HepG2 (cell line): ENCODE data around the gene PNLIPRP1. TPM values are rescaled to one million over a fixed set of nuclear protein-coding genes. Genes with fewer than 3 reads are reported as not detected.

Experiments used
- AKNA ChIP-seq: sonication (generic); formaldehyde crosslinking; IDR thresholded peaks from 2 replicates; pipeline ENCODE4 v1.4.0; 2020; ENCODE audit warnings: missing genetic modification reagents, borderline replicate concordance
- ARID2 ChIP-seq: sonication (generic); formaldehyde crosslinking; IDR thresholded peaks from 2 replicates; pipeline ENCODE4 v1.8.1; 2022; ENCODE audit warnings: mild to moderate bottlenecking, missing genetic modification reagents, borderline replicate concordance
- CHCHD3 ChIP-seq: sonication (generic); formaldehyde crosslinking; IDR thresholded peaks from 2 replicates; pipeline ENCODE4 v1.8.0; 2022; ENCODE audit warnings: mild to moderate bottlenecking, missing genetic modification reagents, moderate library complexity
- EP300 ChIP-seq, 3 experiments: sonication (generic) in 1 of 3; formaldehyde crosslinking in 1 of 3; IDR thresholded peaks; 2 replicates each; pipeline versions ENCODE4 v1.5.1 to v1.6.1; 2011 to 2020; ENCODE audit warnings: low read depth in 2 of 3, low read length in 2 of 3, borderline replicate concordance in 1 of 3, improper control_type of control experiment in 1 of 3, mild to moderate bottlenecking in 1 of 3, missing genetic modification reagents in 1 of 3, moderate library complexity in 1 of 3
- HDAC6 ChIP-seq: fragments of 200-600 bp; sonication (generic); IDR thresholded peaks from 2 replicates; pipeline ENCODE4 v1.7.0; 2017; ENCODE audit warnings: mild to moderate bottlenecking, antibody characterized with exemption, low read length, low read depth
- HNF4A ChIP-seq: sonication (generic); formaldehyde crosslinking; IDR thresholded peaks from 2 replicates; pipeline ENCODE4 v1.4.0; 2020; ENCODE audit warnings: missing genetic modification reagents
- KLF11 ChIP-seq: IDR thresholded peaks from 2 replicates; pipeline ENCODE4 v1.6.1; 2016; ENCODE audit warnings: missing compliant biosample characterization
- KLF13 ChIP-seq: sonication (generic); formaldehyde crosslinking; IDR thresholded peaks from 2 replicates; pipeline ENCODE4 v1.4.0; 2020; ENCODE audit warnings: mild to moderate bottlenecking, missing genetic modification reagents
- KMT2B ChIP-seq: IDR thresholded peaks from 2 replicates; pipeline ENCODE4 v1.6.1; 2016; ENCODE audit warnings: missing genetic modification reagents, missing compliant biosample characterization
- MYC ChIP-seq: sonication (generic); formaldehyde crosslinking; IDR thresholded peaks from 2 replicates; pipeline ENCODE4 v1.9.0; 2021; ENCODE audit warnings: missing genetic modification reagents, borderline replicate concordance
- SSRP1 ChIP-seq: IDR thresholded peaks from 2 replicates; pipeline ENCODE4 v1.6.1; 2016; ENCODE audit warnings: control low read depth
- TAF1 ChIP-seq: sonication (generic); formaldehyde crosslinking; IDR thresholded peaks from 2 replicates; pipeline ENCODE4 v1.4.0; 2020; ENCODE audit warnings: missing genetic modification reagents
- TCF7 ChIP-seq: sonication (generic); IDR thresholded peaks from 2 replicates; pipeline ENCODE4 v1.6.1; 2016; ENCODE audit warnings: antibody characterized with exemption, low read depth
- THAP8 ChIP-seq: sonication (generic); formaldehyde crosslinking; IDR thresholded peaks from 2 replicates; pipeline ENCODE4 v1.5.1; 2020; ENCODE audit warnings: missing genetic modification reagents, mild to moderate bottlenecking, borderline replicate concordance
- U2AF2 ChIP-seq: fragments of 200-400 bp; formaldehyde crosslinking; IDR thresholded peaks from 2 replicates; pipeline ENCODE4 v1.6.1; 2017; ENCODE audit warnings: low read depth, mild to moderate bottlenecking, low read length
- ZKSCAN8 ChIP-seq: IDR thresholded peaks from 2 replicates; pipeline ENCODE4 v1.6.1; 2016; ENCODE audit warnings: borderline replicate concordance, missing genetic modification reagents, missing compliant biosample characterization
- ZNF292 ChIP-seq: sonication (generic); formaldehyde crosslinking; IDR thresholded peaks from 2 replicates; pipeline ENCODE4 v1.8.1; 2022; ENCODE audit warnings: mild to moderate bottlenecking, low read depth, missing genetic modification reagents, borderline replicate concordance
- ZNF451 ChIP-seq: sonication (generic); formaldehyde crosslinking; IDR thresholded peaks from 2 replicates; pipeline ENCODE4 v1.5.0; 2020; ENCODE audit warnings: mild to moderate bottlenecking, missing genetic modification reagents
- ZNF563 ChIP-seq: sonication (generic); formaldehyde crosslinking; IDR thresholded peaks from 2 replicates; pipeline ENCODE4 v1.8.0; 2022; ENCODE audit warnings: mild to moderate bottlenecking, moderate library complexity, missing genetic modification reagents
- ZNF703 ChIP-seq: sonication (generic); formaldehyde crosslinking; IDR thresholded peaks from 2 replicates; pipeline ENCODE4 v1.5.1; 2020; ENCODE audit warnings: missing genetic modification reagents, mild to moderate bottlenecking, moderate library complexity, borderline replicate concordance
- ZNF724P ChIP-seq: sonication (generic); formaldehyde crosslinking; IDR thresholded peaks from 2 replicates; pipeline ENCODE4 v1.8.0; 2022; ENCODE audit warnings: missing genetic modification reagents, borderline replicate concordance
- ZNF782 ChIP-seq: sonication (generic); formaldehyde crosslinking; IDR thresholded peaks from 2 replicates; pipeline ENCODE4 v1.4.0; 2020; ENCODE audit warnings: missing genetic modification reagents, mild to moderate bottlenecking, borderline replicate concordance
- polyA plus RNA-seq, 8 experiments: library from polyadenylated mRNA; depleted of rRNA in 3 of 8; stranded (reverse) in 7 of 8; unstranded in 1 of 8; fragments of >200 nt; fragmentation: Illumina TruSeq in 4 of 8; extraction: Trizol in 4 of 8; gene quantifications; 2 replicates each; pipeline versions ENCODE4 v1.2.1 to v1.2.3, GENCODE V29; 2011 to 2016; ENCODE audit warnings: low read depth in 4 of 8, missing spikeins in 1 of 8, mixed read lengths in 1 of 8; ENCODE audit not compliant: insufficient read depth in 1 of 8
- total RNA-seq, 5 experiments: library from RNA; depleted of rRNA; stranded (reverse); fragments of >200 nt; fragmentation: Illumina TruSeq; extraction: Trizol; gene quantifications; 2 replicates each; pipeline ENCODE4 v1.2.3, GENCODE V29; 2016; ENCODE audit warnings: low read depth in 1 of 5

PNLIPRP1 gene
- total and polyA plus RNA-seq, 2 of the 13 experiments (the other 11 are each of a cell fraction or from before 2014, with no cell fraction given) = not detected

- TF ChIP-seq U2AF2 = no peak
- no peak for TF ChIP-seq THAP8 (CRISPR knock-in tag)
- TF ChIP-seq ZNF782 = no peak
- TF ChIP-seq ZNF292 (CRISPR knock-in tag) = no peak
- TF ChIP-seq ARID2 (CRISPR knock-in tag) = no peak
- no peak for TF ChIP-seq KMT2B (CRISPR knock-in tag)
- TF ChIP-seq MYC (CRISPR knock-in tag) = no peak
- no peak for TF ChIP-seq SSRP1 (CRISPR knock-in tag)
- no peak for TF ChIP-seq ZKSCAN8
- peak; percentile 69 for TF ChIP-seq HNF4A (CRISPR knock-in tag)
- no peak for TF ChIP-seq AKNA (CRISPR knock-in tag)
- TF ChIP-seq HDAC6 = no peak
- TF ChIP-seq TCF7 = 0 out of 2 replicates have a peak, but pooled peaks have one; percentile 38
- no peak for TF ChIP-seq ZNF724P
- no peak for TF ChIP-seq ZNF451 (CRISPR knock-in tag)
- TF ChIP-seq ZNF703 (CRISPR knock-in tag) = no peak
- TF ChIP-seq EP300 (IDR thresholded peaks at IDR 0.05; ENCODE audit: low read depth in 2 of 2, low read length in 2 of 2) = no peak
- TF ChIP-seq EP300 (CRISPR knock-in tag; IDR thresholded peaks at IDR 0.05; ENCODE audit: borderline replicate concordance) = no peak
- TF ChIP-seq ZNF563 (CRISPR knock-in tag) = no peak
- TF ChIP-seq TAF1 (CRISPR knock-in tag) = no peak
- TF ChIP-seq CHCHD3 (CRISPR knock-in tag) = no peak
- TF ChIP-seq KLF13 (CRISPR knock-in tag) = no peak
- no peak for TF ChIP-seq KLF11 (CRISPR knock-in tag)
Measured at GRCh38 chr10:116620423-116621400, 30.0 kb downstream of the PNLIPRP1 start, which contains the start of gene PNLIPRP2 (continued).
